Aorta (tissue), 5 donors: Measurements from ENCODE around the gene CREBL2. TPM values are rescaled to one million over a fixed set of nuclear protein-coding genes. Genes with fewer than 3 reads are reported as not detected.
"Not testable (repeated sequence)": the region's sequence is repeated elsewhere in the genome, so short reads cannot be mapped to it uniquely, and the experiment has no call there.

ENCODE experiments used
- ATAC-seq: fragments of 200-7000 bp; cut with Tn5 transposase; one replicate; pipeline ENCODE4 v1.9.1; 2022; ENCODE audit warnings: moderate library complexity; ENCODE audit not compliant: low FRiP score
- DNase-seq, 2 donors: peaks; one replicate each; pipeline ENCODE4 v3.0.0-alpha.2; 2020
- H3K27ac ChIP-seq, 2 donors: one replicate each; pipeline ENCODE4 v1.5.1; 2013; ENCODE audit warnings: low read length in 2 of 2, mild to moderate bottlenecking in 2 of 2, moderate library complexity in 2 of 2, control low read depth in 1 of 2, inconsistent platforms in 1 of 2, low read depth in 1 of 2
- H3K27me3 ChIP-seq, 2 donors: one replicate each; pipeline ENCODE4 v1.6.1; 2013; ENCODE audit warnings: control low read depth in 1 of 2, low read length in 1 of 2, mild to moderate bottlenecking in 1 of 2, moderate library complexity in 1 of 2; ENCODE audit not compliant: insufficient read depth in 2 of 2, control insufficient read depth in 1 of 2
- H3K36me3 ChIP-seq, 2 donors: one replicate each; pipeline ENCODE4 v1.6.1; 2013; ENCODE audit warnings: control low read depth in 1 of 2, low read length in 1 of 2, mild to moderate bottlenecking in 1 of 2; ENCODE audit not compliant: insufficient read depth in 2 of 2, control insufficient read depth in 1 of 2
- H3K4me1 ChIP-seq, 2 donors: one replicate each; pipeline ENCODE4 v1.6.1; 2013; ENCODE audit warnings: low read length in 2 of 2, control low read depth in 1 of 2, mild to moderate bottlenecking in 1 of 2, moderate library complexity in 1 of 2; ENCODE audit not compliant: insufficient read depth in 2 of 2, control insufficient read depth in 1 of 2
- H3K4me3 ChIP-seq, 2 donors: one replicate each; pipeline ENCODE4 v1.5.1; 2013; ENCODE audit warnings: low read length in 2 of 2, control low read depth in 1 of 2, mild to moderate bottlenecking in 1 of 2
- H3K9me3 ChIP-seq: one replicate; pipeline ENCODE4 v1.6.1; 2013; ENCODE audit warnings: mild to moderate bottlenecking, low read length; ENCODE audit not compliant: control insufficient read depth
- WGBS, 2 donors: extraction: QIAGEN DNeasy Blood & Tissue Kit; methylation state at CpG; one replicate each; pipeline ENCODE4 v1.1.7; 2013; 5-methylcytosine and 5-hydroxymethylcytosine counted together
- intact Hi-C, 2 donors: fragments of 100-400 bp; cut with DNase I; formaldehyde crosslinking; loops; one replicate each; pipeline versions ENCODE4 v1.14.2 to v1.15.0; 2022
- long read RNA-seq, 2 donors: library from polyadenylated mRNA; unstranded; transcript quantifications; one replicate each; pipeline ENCODE4 v2.0.0, GENCODE V29; 2020 to 2021
- polyA plus RNA-seq, 2 donors: library from polyadenylated mRNA; stranded (reverse); fragments of 200-250 nt; gene quantifications; one replicate each; pipeline ENCODE4 v1.2.3, GENCODE V29; 2013
- total RNA-seq, 2 donors: library from RNA; stranded (reverse); fragmentation: NEBNext Ultra II Directional; extraction: Animal tissue kit (Norgen Biotek cat#: 25700); gene quantifications; one replicate each; pipeline ENCODE4 v1.2.1, GENCODE V29; 2021
- donor health status: healthy with polysubstance abuse.
- donor health status: Bipolar disorder and iron deficiency.
- donor health status: DM: no; HTN: no; CAD: no.
- donor health status: DM: no; HTN: no; CAD: no.
- donor health status: DM: yes; HTN: yes; CAD: no.

CREBL2 gene
- 10 to 100 TPM; 31.2 to 42.5 TPM for total RNA-seq
- 10 to 100 TPM; 26.6 to 47.1 TPM for polyA plus RNA-seq
- long read RNA-seq, donor 1, transcript CREBL2-201 (4 exons, 3,754 nt): major isoform, 7 of 26 reads
- long read RNA-seq, donor 1, partial matches to known transcripts: 18 of 26 reads
- long read RNA-seq, donor 1, other reads (novel, unspliced or antisense): 1 of 26 reads
- long read RNA-seq, donor 2, transcript CREBL2-201 (4 exons, 3,754 nt): major isoform, 23 of 29 reads
- long read RNA-seq, donor 2, partial matches to known transcripts: 0 of 29 reads
- long read RNA-seq, donor 2, other reads (novel, unspliced or antisense): 6 of 29 reads

DNA sequence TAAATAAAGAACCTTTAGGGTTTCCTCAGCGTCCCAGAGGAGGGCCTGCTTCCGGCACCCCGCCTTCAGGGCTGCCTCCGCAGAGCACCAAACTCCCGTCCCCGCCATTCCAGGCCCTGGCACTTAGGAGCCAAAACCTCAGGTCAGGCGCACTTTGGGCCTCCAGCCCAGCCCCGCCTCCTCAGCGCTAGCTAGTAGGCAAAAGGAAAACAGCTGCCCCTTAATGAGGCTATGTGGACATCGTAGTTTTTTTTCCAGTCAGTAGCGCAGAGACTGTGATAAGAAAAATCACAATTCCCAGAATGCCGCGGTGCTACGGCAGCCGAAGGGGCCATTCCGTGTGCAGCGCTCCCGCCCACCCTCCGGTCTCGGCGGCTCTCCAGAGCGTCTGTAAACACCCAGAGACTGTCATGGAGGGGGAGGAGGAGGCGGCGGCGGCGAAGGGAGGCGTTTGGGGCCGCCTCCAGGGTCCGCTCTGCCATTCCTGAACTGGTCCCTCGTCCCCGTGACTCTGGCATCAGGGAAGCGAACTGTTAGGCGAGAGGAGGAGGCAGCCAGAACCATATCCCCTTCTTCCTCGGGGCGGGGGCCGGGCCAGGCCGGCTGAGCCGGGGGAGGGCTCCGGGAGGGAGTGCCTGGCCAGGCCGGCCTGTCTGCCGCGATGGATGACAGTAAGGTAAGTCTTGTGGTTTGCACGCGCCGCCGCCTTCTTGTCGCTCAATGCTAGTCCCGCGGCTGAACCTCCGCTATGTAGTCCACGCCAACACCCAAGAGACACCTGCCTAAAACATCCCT, at the start of gene CREBL2:
Gene CREBL2 (plus strand): TSS at position 365 of the 795 bp plus-strand sequence. CDS start 297 bp downstream, at position 662.
- intact Hi-C loops: no loop called here
- no peaks in the 10 kb centered on the region for H3K36me3 ChIP-seq
- no peaks in the 10 kb centered on the region for H3K27me3 ChIP-seq
- H3K9me3 ChIP-seq: no peaks in the 10 kb centered on the region
- ATAC-seq (peak; percentile 97), DNase-seq (peak; percentile 96 to 97)
- peak within 1 kb of the TSS; percentile 42 to 68 for H3K4me3 ChIP-seq
- 1% methylated on average over 44 to 51 of the region's 51 CpGs for WGBS, 2 donors
- H3K27ac ChIP-seq: peak within 1 kb of the TSS; percentile 5 to 58
- peaks cover 0 to 3% of the 10 kb centered on the region in 2 donors for H3K4me1 ChIP-seq

DNA sequence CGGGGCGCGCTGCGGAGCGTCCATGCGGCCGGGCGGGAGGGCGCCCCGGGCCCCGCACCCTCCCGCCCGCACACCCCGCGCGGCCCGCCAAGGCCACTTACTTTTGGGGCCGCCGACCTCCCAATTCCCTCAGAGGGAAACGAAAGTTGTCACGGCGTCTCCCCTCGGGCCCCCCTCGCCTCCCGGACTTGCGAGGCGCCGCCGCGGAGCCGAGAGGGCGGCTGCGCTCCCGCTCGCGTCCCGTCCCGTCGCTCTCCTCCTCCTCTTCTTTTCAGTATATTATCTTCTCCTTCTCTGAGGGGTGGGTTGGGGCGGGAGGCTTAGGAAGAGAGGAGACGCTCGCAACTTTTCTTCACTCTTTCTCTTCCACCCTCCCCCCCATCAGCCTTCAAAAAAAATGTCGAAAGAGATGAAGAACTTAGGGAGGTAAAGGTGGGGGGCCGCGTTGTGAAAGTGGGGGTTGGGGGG, 49.6 kb upstream of the CREBL2 start:
- Histone ChIP-seq H3K4me1 (peaks cover 3% of the 10 kb centered on the region in 2 donors), H3K27ac (peak overlapping the region; percentile 99 to 100), H3K9me3 (no peaks in the 10 kb centered on the region), H3K4me3 (peak overlapping the region; percentile 70 to 100), H3K27me3 (no peaks in the 10 kb centered on the region), H3K36me3 (no peaks in the 10 kb centered on the region)
- DNase-seq (peak; percentile 63 to 77), ATAC-seq (peak; percentile 31)
- intact Hi-C loops: loop anchor here (5.0 to 10.0 kb wide), 5 partner anchors 55 to 143 kb away; partner anchors contain the start of gene GPR19 (in 1 of the 2)
- WGBS, 2 donors: 0% methylated on average over 29 to 45 of the region's 45 CpGs

GRCh38 chr12:12562585-12563261, 49.0 kb upstream of the CREBL2 start, which contains the start of gene DUSP16:
Gene DUSP16 (minus strand): TSS chr12:12562863. CDS start chr12:12521098, 41,765 bp downstream.
- no peaks in the 10 kb centered on the region for H3K9me3 ChIP-seq

DNA sequence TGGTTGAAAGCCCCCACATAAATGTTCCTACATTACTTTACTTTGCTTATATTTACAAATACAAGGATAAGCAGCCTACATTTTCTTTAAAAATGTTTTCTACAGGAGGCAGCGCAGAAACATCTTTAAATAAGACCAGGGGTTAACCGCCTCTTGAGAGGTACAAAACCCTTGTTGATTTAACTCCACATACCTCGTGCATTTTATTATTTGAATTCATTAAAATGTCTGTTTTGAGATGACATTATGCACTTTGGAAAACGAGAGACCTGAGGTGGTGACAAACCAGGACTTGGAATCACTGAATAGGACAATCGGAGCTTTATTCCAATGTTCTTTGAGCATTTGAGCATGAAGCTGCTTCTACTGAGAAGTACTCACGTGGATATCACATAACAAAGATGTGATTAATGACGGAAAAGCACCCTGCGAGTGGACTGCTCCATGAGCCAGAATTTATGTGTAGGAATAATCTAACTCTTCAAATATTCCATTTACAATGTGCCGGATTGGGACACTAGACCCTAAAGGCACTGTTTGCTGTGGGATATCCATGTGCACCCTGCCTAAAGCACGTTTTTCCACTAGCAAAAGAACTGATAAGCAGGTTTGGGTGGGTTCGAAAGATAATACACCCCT, 48.3 kb upstream of the CREBL2 start:
- H3K4me1 ChIP-seq: peaks cover 0 to 3% of the 10 kb centered on the region in 2 donors
- H3K36me3 ChIP-seq: no peaks in the 10 kb centered on the region
- H3K4me3 ChIP-seq: peak overlapping the region; percentile 69 to 98
- ATAC-seq: no peak
- no peaks in the 10 kb centered on the region for H3K9me3 ChIP-seq
- 16 to 17% methylated on average over 11 of the region's 11 CpGs for WGBS, 2 donors
- H3K27ac ChIP-seq: peak overlapping the region; percentile 79 to 99
- intact Hi-C loops: loop anchor here (5.0 to 10.0 kb wide), 5 partner anchors 56 to 141 kb away; partner anchors contain the start of gene GPR19 (in 1 of the 2)
- H3K27me3 ChIP-seq: no peaks in the 10 kb centered on the region
- no peak for DNase-seq

More at GRCh38 chr12:12562585-12563261, 49.0 kb upstream of the CREBL2 start, which contains the start of gene DUSP16:
- Histone ChIP-seq H3K4me1 (peaks cover 1 to 3% of the 10 kb centered on the region in 2 donors), H3K27ac (peak within 1 kb of the TSS; percentile 99 to 100), H3K27me3 (no peaks in the 10 kb centered on the region), H3K4me3 (peak within 1 kb of the TSS; percentile 70 to 100), H3K36me3 (no peaks in the 10 kb centered on the region)
- peak; percentile 96 to 97 for DNase-seq
- 1% methylated on average over 39 to 59 of the region's 59 CpGs for WGBS, 2 donors
- intact Hi-C loops: loop anchor here (5.0 to 10.0 kb wide), 5 partner anchors 55 to 142 kb away; partner anchors contain the start of gene GPR19 (in 1 of the 2)
- ATAC-seq: peak; percentile 96

GRCh38 chr12:12564911-12565310, 46.8 kb upstream of the CREBL2 start:
- no peak overlapping the region for H3K4me3 ChIP-seq
- no peak for DNase-seq
- intact Hi-C loops: loop anchor here (2.0 to 10.0 kb wide), 7 partner anchors 58 to 188 kb away; partner anchors contain the start of gene GPR19 (in 1 of the 2)
- H3K4me1 ChIP-seq: peaks cover 0 to 3% of the 10 kb centered on the region in 2 donors
- H3K27ac ChIP-seq: no peak overlapping the region
- ATAC-seq: no peak
- no peaks in the 10 kb centered on the region for H3K27me3 ChIP-seq
- H3K9me3 ChIP-seq: no peaks in the 10 kb centered on the region
- no peaks in the 10 kb centered on the region for H3K36me3 ChIP-seq
- 79% methylated on average over 1 of the region's 1 CpG for WGBS, 2 donors

DNA sequence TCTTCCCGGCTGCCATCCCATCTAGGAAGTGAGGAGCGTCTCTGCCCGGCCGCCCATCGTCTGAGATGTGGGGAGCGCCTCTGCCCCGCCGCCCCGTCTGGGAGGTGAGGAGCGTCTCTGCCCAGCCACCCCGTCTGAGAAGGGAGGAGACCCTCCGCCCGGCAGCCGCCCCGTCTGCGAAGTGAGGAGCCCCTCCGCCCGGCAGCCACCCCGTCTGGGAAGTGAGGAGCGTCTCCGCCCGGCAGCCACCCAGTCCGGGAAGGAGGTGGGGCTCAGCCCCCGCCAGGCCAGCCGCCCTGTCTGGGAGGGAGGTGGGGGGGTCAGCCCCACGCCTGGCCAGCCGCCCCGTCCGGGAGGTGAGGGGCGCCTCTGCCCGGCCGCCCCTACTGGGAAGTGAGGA, 45.7 kb upstream of the CREBL2 start:
- H3K9me3 ChIP-seq, H3K4me3 ChIP-seq, DNase-seq, H3K27ac ChIP-seq, H3K36me3 ChIP-seq, H3K27me3 ChIP-seq, ATAC-seq, H3K4me1 ChIP-seq: not testable (repeated sequence)
- 96 to 100% methylated on average over 5 to 26 of the region's 32 CpGs for WGBS, 2 donors
- intact Hi-C loops: loop anchor here (2.0 to 10.0 kb wide), 4 partner anchors 89 to 189 kb away; no protein-coding TSS in a partner anchor

DNA sequence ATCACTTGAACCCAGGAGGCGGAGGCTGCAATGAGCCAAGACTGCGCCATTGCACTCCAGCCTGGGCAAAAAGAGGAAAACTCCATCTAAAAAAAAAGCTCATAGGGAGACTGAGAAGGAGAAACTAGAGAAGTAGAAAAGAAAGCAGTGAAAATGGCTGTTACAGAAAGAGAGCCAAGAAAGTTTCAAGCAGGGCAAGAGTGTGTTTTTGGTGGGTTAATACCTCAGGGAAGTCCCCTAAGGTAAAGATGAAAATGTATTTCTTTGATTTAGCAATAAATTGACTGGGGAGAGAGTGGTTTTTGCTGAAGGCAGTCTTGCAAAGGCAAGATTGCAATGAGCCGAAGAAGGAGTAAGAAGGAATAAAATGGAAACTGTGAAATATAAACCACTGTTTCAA, 39.0 kb upstream of the CREBL2 start:
- Histone ChIP-seq H3K27ac (peak overlapping the region in 1 of 2 donors; percentile 76), H3K4me1 (no peaks in the 10 kb centered on the region), H3K9me3 (no peaks in the 10 kb centered on the region), H3K27me3 (no peaks in the 10 kb centered on the region), H3K4me3 (peak overlapping the region in 1 of 2 donors; percentile 3), H3K36me3 (no peaks in the 10 kb centered on the region)
- DNase-seq (no peak), ATAC-seq (no peak)
- intact Hi-C loops: no loop called here
- 59 to 64% methylated on average over 3 of the region's 3 CpGs for WGBS, 2 donors
